Ramos (cell line): Measurements from ENCODE around the gene AQR.
"Not testable (repeated sequence)": the region's sequence is repeated elsewhere in the genome, so short reads cannot be mapped to it uniquely, and the experiment has no call there.

Experiments used
- in situ Hi-C: fragments of 300-500 bp; cut with MboI; formaldehyde crosslinking; loops from one replicate; pipeline ENCODE4 v1.14.3; 2022; ENCODE audit warnings: low sequenced_read_pairs; ENCODE audit not compliant: unreplicated experiment

Gene AQR

DNA sequence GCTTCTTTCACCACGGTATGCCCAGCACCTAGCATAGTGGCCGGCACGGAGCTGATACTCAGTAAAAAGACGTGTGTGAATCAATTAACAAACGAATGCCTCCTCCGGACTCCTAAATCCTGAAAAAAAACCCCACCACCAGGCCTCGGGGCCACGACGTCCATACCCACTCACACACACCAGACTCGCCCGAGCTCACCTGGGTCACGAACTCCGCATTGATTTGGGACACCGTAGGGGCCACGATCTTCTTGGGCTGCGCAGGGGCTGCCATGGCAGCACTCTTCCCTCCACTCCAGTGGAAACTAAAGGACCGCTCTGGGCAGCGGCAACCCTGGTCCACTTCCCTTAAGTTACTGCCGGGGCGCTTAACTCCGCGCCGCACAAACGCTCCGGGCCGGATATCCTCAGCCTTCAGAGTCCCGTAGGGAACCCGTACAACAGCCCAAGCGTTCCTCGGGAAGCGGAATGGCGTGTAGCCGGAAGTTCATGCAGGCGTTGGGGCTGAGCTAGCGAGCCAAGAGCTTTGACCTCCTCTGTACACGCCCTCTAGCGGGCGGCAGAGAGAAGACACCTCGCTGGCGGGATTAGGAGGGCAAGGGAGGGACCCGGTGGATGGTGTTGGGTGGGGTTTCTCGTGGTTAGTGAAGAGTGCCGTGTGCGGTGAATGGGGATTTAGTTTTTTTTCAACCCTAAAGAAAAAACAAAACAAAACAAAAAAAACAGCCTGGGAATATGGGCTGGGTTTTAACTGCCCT lies at the start of gene AQR:
TSS of gene AQR (minus strand) at position 403 of the 758 bp plus-strand sequence. CDS start at position 274, 129 bp downstream.
- in situ Hi-C loops = no loop called here

GRCh38 chr15:35014241-35014640 lies 44.7 kb upstream of the AQR start:
- in situ Hi-C loops = no loop called here

DNA sequence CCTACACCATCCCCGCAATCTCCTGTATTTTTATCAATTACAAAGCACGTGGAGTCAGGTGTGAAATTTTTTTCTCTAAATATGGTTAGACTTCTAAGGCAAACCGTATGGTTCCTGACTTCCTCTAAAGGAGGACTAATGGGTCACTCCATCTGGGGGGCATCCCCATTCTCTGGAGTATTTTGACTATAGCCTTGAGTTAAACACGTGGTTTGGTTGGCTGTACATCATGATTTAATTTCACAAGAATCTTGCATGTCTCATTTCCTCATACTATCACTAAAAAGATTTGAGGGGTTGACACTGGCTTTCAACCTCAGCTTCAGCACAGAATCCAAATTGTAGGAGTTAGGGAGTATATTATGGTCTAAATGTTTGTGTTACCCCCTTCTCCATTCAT lies 43.8 kb upstream of the AQR start:
- in situ Hi-C loops = no loop called here

- in situ Hi-C loops = no loop called here
These were observed 37.9 kb upstream of the AQR start for GRCh38 chr15:35007397-35007796.

- in situ Hi-C loops = no loop called here
These were observed 36.4 kb upstream of the AQR start for GRCh38 chr15:35005933-35006332.

DNA sequence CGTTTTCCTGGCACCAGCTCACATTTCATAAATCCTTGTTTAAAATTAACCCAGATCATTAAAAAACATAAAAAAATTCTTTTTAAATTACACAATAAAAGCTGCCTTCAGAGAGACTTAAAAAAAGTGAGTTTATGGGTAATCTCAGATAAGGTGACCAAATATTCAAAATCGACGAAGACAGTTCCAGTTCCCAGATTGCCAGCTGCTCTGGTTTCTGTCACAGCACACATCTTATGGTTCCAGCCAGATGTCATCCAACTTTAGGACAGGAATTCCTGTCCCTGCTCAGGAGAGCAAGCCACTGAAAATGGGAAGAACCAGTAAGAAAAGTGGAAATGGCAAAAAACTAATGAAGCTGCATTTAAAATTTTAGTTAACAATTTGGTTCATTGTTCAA lies 34.4 kb upstream of the AQR start:
- in situ Hi-C loops = no loop called here

DNA sequence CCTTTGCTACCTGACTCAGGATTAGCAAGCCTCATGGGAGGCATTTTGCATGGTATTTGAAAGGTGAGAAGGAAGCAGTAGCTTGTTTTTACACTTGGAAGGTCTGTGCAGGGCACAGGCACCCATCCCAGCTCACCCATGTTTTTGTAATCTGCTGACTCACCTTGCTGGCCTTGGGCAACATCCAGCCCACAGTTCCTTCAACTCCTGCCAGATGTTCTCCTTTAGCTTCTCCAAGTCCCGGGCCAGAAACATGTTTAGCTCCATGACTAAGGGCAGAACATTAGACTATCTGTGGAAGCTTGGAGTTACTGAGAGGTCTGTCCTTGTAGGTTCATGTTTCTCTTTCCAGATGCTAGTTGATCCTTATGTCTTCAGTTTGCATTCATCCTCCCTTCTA lies 31.0 kb upstream of the AQR start:
- in situ Hi-C loops = no loop called here

DNA sequence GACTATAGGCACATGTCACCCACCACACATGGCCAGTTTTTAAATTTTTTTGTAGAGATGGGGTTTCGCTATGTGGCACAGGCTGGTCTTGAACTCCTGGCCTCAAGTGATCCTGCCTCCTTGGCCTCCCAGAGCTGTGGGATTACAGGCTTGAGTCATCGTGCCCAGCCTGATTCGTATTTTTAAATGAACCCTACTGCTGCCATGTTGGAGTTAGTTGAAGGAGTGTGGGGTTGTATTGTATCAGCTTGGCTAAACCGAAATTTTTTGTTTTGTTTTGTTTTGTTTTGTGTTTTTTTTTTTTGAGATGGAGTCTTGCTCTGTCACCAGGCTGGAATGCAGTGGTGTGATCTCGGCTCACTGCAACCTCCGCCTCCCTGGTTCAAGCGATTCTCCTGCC lies 30.4 kb upstream of the AQR start:
- in situ Hi-C loops = no loop called here

GRCh38 chr15:34994925-34995324 lies 25.4 kb upstream of the AQR start:
- in situ Hi-C loops = no loop called here

- in situ Hi-C loops = no loop called here
These were observed 24.3 kb upstream of the AQR start for GRCh38 chr15:34993877-34994276.

DNA sequence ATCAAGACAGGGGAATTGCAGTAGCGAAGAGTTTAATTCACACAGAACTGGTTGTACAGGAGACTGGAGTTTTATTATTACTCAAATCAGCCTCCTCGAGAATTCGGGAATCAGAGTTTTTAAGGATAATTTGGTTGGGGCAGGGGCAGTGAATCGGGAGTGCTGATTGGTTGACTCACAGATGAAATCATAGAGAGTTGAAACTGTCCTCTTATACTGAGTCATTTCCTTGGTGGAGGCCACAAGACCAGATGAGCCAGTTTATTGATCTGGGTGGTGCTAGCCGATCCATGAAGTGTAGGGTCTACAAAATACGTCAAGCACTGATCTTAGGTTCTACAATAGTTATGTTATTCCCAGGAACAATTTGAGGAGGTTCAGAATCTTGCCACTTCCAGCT lies 23.9 kb upstream of the AQR start:
- in situ Hi-C loops = no loop called here

DNA sequence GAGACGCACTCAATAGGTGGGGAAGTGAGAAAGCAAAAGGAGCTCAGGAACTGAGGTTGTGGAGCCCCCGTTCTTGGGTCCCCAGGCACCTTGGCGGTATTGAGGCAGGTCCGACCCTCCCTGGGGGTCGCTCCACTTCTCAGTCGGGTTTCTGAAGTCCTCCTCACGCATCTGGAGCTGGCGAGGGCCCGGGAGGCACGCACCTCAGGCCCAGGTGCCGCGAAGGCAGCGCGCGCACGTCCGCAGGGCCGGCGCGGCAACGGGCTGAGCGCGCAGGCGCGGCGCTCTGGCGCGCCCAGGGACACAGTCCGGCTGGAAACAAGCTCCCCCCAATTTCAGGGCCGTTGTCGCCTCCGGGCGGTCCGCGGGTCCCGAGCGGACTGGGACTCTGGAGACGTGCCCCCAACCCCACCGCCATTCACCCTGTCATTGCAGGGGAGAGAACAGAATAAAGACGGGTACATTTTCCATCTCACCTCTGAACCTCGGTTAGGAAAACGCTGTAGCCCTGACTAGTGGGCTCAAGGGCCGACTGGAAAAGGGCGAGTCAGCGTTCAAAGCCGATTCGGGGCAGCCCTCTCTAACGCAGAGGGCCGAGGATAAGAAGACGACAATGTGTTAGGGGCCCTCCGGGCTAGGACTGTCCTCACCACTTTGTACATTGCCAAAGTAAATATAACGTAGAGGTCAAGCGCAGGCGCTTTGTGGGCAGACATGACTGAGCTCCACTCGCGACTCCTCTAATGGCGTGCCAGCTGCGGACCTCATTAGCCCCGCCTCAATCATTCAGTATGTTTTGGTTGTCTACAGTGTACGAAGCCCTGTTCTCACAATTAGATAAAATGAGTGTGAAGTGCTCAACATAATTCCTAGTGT lies 18.7 kb upstream of the AQR start, which contains the start of gene ZNF770:
TSS of gene ZNF770 (minus strand) at position 261 of the 876 bp plus-strand sequence. CDS start 4,853 bp downstream, outside the sequence.
- in situ Hi-C loops = no loop called here

DNA sequence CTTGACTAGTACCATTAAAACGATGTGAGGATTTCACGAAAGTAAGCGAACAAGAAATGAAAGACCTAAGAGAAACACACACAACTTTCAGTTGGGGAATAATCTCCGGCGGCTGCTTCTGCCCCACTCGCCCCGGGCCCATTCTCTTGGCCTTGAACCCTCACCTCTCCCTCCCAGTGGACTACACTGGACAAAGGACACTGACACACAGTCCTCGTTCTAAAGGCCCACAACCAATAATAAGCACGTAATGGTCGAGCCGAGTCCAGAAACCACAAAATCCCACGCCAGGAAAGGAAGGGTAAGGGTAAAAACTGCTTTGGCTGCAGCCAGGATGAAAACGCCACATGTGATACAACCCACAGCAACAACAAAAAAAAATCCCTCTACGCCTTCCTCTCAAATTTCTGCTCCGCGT lies 18.1 kb upstream of the AQR start:
- in situ Hi-C loops = no loop called here

DNA sequence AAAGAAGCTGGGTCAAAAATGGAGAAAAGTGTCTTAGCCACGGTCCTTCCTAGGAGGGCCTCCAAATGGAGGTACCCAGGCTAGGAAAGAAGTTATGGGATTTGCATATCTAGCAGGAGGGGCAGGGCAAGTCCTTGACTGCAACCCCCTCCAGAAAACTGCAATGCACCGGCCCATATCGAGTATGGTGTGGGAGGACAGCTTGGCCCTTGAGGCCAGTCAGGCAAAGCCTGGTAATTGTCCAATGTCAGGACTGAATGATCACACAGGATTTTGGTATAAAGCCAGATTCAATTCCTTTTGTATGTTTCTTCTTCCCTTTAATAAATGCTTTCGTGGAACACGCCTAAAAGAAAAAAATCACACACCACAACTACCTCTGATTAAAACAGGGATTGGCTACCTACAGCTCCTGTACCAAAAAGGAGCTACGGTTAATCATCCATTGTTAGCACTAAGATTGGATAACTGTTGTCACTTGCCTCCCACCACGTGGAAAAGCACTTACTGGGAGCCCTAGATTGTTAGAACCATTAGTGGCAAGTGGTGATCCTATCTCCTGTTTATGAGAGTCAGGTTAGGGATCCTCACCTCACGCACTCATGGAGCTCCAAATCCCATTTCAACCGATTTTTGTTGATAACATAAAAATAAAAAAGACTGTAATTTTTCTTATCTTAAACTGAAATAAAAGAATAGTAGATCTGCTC lies 17.4 kb upstream of the AQR start:
- in situ Hi-C loops = no loop called here

- in situ Hi-C loops = no loop called here
These were observed 16.8 kb upstream of the AQR start for GRCh38 chr15:34986326-34986725.

- in situ Hi-C loops = no loop called here
These were observed 15.5 kb upstream of the AQR start for GRCh38 chr15:34984889-34985630.

- in situ Hi-C loops = no loop called here
These were observed 7.2 kb upstream of the AQR start for GRCh38 chr15:34976743-34977142.

- in situ Hi-C loops = no loop called here
These were observed 6.5 kb upstream of the AQR start for GRCh38 chr15:34976073-34976472.

- in situ Hi-C loops = no loop called here
These were observed 4.0 kb upstream of the AQR start for GRCh38 chr15:34973512-34973911.

- in situ Hi-C loops = not testable (repeated sequence)
These were observed 629 bp upstream of the AQR start for GRCh38 chr15:34970098-34970643.
